GM12878 (cell line): ENCODE results near the gene OSM. TPM values are rescaled to one million over a fixed set of nuclear protein-coding genes. Genes with fewer than 3 reads are reported as not detected.
A peak's percentile ranks its signal among the peaks of the same experiment; 100 is the strongest.

Source experiments
- ASH2L ChIP-seq: fragments of 300-600, 200-600 bp; sonication (generic); IDR thresholded peaks from 2 replicates; pipeline ENCODE4 v1.6.1; 2017; ENCODE audit warnings: low read depth, mild to moderate bottlenecking, borderline replicate concordance
- BMI1 ChIP-seq: fragments of 450-650 bp; IDR thresholded peaks from 2 replicates; pipeline ENCODE4 v1.6.1; 2016; ENCODE audit warnings: mild to moderate bottlenecking, moderate library complexity, borderline replicate concordance
- CBX3 ChIP-seq: fragments of 200-600 bp; sonication (generic); IDR thresholded peaks from 2 replicates; pipeline ENCODE4 v1.6.1; 2016; ENCODE audit warnings: low read depth, borderline replicate concordance
- CBX5 ChIP-seq: sonication (generic); IDR thresholded peaks from 2 replicates; pipeline ENCODE4 v1.6.1; 2016; ENCODE audit warnings: low read depth, moderate library complexity, mild to moderate bottlenecking, inconsistent platforms
- CHD4 ChIP-seq: fragments of 200-600 bp; sonication (generic); IDR thresholded peaks from 2 replicates; pipeline ENCODE4 v1.6.1; 2016; ENCODE audit warnings: mild to moderate bottlenecking
- EGR1 ChIP-seq, 2 experiments: IDR thresholded peaks; 1 replicate in 1 of 2; 2 replicates in 1 of 2; pipeline ENCODE4 v1.6.1; 2011 to 2012; ENCODE audit warnings: low read depth in 2 of 2, low read length in 2 of 2, borderline replicate concordance in 1 of 2, mild to moderate bottlenecking in 1 of 2, moderate library complexity in 1 of 2
- ETV6 ChIP-seq, 2 experiments: fragments of 450-650 bp in 1 of 2; IDR thresholded peaks in 1 of 2; conservative IDR thresholded peaks in 1 of 2; 2 replicates each; pipeline ENCODE4 v1.6.1; 2014; ENCODE audit warnings: antibody characterized with exemption in 1 of 2, borderline replicate concordance in 1 of 2, low read depth in 1 of 2, mild to moderate bottlenecking in 1 of 2, moderate library complexity in 1 of 2
- EZH2 ChIP-seq: IDR thresholded peaks from 2 replicates; pipeline ENCODE4 v1.6.1; 2012; ENCODE audit warnings: low read depth, mild to moderate bottlenecking, control low read depth, inconsistent platforms, low read length, borderline replicate concordance; ENCODE audit not compliant: control insufficient read depth
- FOXK2 ChIP-seq: fragments of 450-650 bp; IDR thresholded peaks from 2 replicates; pipeline ENCODE4 v1.6.1; 2017; ENCODE audit warnings: mild to moderate bottlenecking, moderate library complexity
- GABPA ChIP-seq: IDR thresholded peaks from 2 replicates; pipeline ENCODE4 v1.6.1; 2014; ENCODE audit warnings: antibody characterized with exemption, low read depth, mild to moderate bottlenecking, inconsistent platforms
- HCFC1 ChIP-seq: fragments of 150-350 bp; IDR thresholded peaks from 2 replicates; pipeline ENCODE4 v1.6.1; 2014; ENCODE audit warnings: low read length
- IKZF2 ChIP-seq, 2 experiments: fragments of 450-650 bp; IDR thresholded peaks; 2 replicates each; pipeline ENCODE4 v1.6.1; 2017; ENCODE audit warnings: mild to moderate bottlenecking in 2 of 2, moderate library complexity in 2 of 2
- KAT2A ChIP-seq: conservative IDR thresholded peaks from 2 replicates; pipeline ENCODE4 v1.6.1; 2011; ENCODE audit warnings: low read depth, low read length; ENCODE audit not compliant: control insufficient read depth
- MYB ChIP-seq: fragments of 150-350 bp; IDR thresholded peaks from 2 replicates; pipeline ENCODE4 v1.6.1; 2014; ENCODE audit warnings: mild to moderate bottlenecking, low read depth, low read length, borderline replicate concordance
- MYC ChIP-seq: IDR thresholded peaks from 2 replicates; pipeline ENCODE4 v1.6.1; 2011; ENCODE audit warnings: mild to moderate bottlenecking, low read length, moderate library complexity, inconsistent platforms; ENCODE audit not compliant: insufficient read depth, insufficient replicate concordance, insufficient read length, severe bottlenecking
- RAD51 ChIP-seq: fragments of 450-650 bp; IDR thresholded peaks from 2 replicates; pipeline ENCODE4 v1.6.1; 2016; ENCODE audit warnings: moderate library complexity, mild to moderate bottlenecking, inconsistent platforms
- SIN3A ChIP-seq: IDR thresholded peaks from 2 replicates; pipeline ENCODE4 v1.6.1; 2012; ENCODE audit warnings: low read depth, low read length, improper control_type of control experiment
- SRF ChIP-seq, 2 experiments: IDR thresholded peaks; 2 replicates each; pipeline ENCODE4 v1.6.1; 2011; ENCODE audit warnings: low read depth in 2 of 2, low read length in 2 of 2, mild to moderate bottlenecking in 1 of 2, moderate library complexity in 1 of 2
- SUPT20H ChIP-seq: IDR thresholded peaks from 2 replicates; pipeline ENCODE4 v1.6.1; 2011; ENCODE audit warnings: low read depth, mild to moderate bottlenecking, low read length, moderate library complexity, borderline replicate concordance; ENCODE audit not compliant: control insufficient read depth
- TCF12 ChIP-seq: IDR thresholded peaks from 2 replicates; pipeline ENCODE4 v1.6.1; 2011; ENCODE audit warnings: low read depth, mild to moderate bottlenecking, low read length
- TCF3 ChIP-seq: IDR thresholded peaks from 2 replicates; pipeline ENCODE4 v1.6.1; 2012; ENCODE audit warnings: low read depth, mild to moderate bottlenecking, low read length, borderline replicate concordance; ENCODE audit not compliant: insufficient read depth
- WRNIP1 ChIP-seq: IDR thresholded peaks from 2 replicates; pipeline ENCODE4 v1.6.1; 2011; ENCODE audit warnings: low read depth, low read length, improper control_type of control experiment, borderline replicate concordance
- YBX1 ChIP-seq: fragments of 450-650 bp; IDR thresholded peaks from 2 replicates; pipeline ENCODE4 v1.6.1; 2016; ENCODE audit warnings: antibody characterized with exemption
- YY1 ChIP-seq: IDR thresholded peaks from 2 replicates; pipeline ENCODE4 v1.6.1; 2011; ENCODE audit warnings: low read depth, mild to moderate bottlenecking, low read length
- ZBED1 ChIP-seq: IDR thresholded peaks from 2 replicates; pipeline ENCODE4 v1.6.1; 2016; ENCODE audit warnings: borderline replicate concordance
- ZNF24 ChIP-seq: fragments of 450-650 bp; IDR thresholded peaks from 2 replicates; pipeline ENCODE4 v1.6.1; 2017; ENCODE audit warnings: antibody characterized with exemption, mild to moderate bottlenecking
- ZNF384 ChIP-seq: IDR thresholded peaks from 2 replicates; pipeline ENCODE4 v1.6.1; 2012; ENCODE audit warnings: low read depth, mild to moderate bottlenecking, low read length, improper control_type of control experiment, borderline replicate concordance
- ZZZ3 ChIP-seq: IDR thresholded peaks from 2 replicates; pipeline ENCODE4 v1.6.1; 2011; ENCODE audit warnings: low read depth; ENCODE audit not compliant: control insufficient read depth, insufficient read length
- polyA plus RNA-seq, 11 experiments: library from polyadenylated mRNA; depleted of rRNA in 4 of 11; unstranded in 6 of 11; stranded (reverse) in 5 of 11; fragments of >200 nt; fragmentation: Nextera tagmentation in 4 of 11; fragmentation: Illumina TruSeq in 1 of 11; extraction: Ambion mirVana in 4 of 11; extraction: Trizol in 1 of 11; gene quantifications; 1 replicate in 1 of 11; 2 replicates in 10 of 11; pipeline versions ENCODE4 v1.2.1 to v1.2.3, GENCODE V29; 2011 to 2016; ENCODE audit warnings: inconsistent platforms in 2 of 11, missing spikeins in 2 of 11, low read depth in 1 of 11
- total RNA-seq, 4 experiments: library from RNA; depleted of rRNA in 3 of 4; stranded (reverse); fragments of >200 nt in 3 of 4; fragmentation: Illumina TruSeq in 1 of 4; extraction: Trizol in 1 of 4; gene quantifications; 2 replicates each; pipeline versions ENCODE4 v1.2.1 to v1.2.3, GENCODE V29; 2013 to 2021
- TF ChIP-seq, protein P1 (sequence below): IDR thresholded peaks from 2 replicates; pipeline ENCODE4 v1.6.1; 2012; ENCODE audit warnings: low read depth, low read length, improper control_type of control experiment
- TF ChIP-seq, protein P2 (sequence below): IDR thresholded peaks from 2 replicates; pipeline ENCODE4 v1.6.1; 2011; ENCODE audit warnings: low read depth, mild to moderate bottlenecking, low read length, moderate library complexity, borderline replicate concordance; ENCODE audit errors: extremely low read depth

OSM gene
- total and polyA plus RNA-seq, 10 of the 15 experiments (the other 5 are each of a cell fraction or from before 2014, with no cell fraction given) = 0.06 to 1.4 (median 0.59) TPM

DNA sequence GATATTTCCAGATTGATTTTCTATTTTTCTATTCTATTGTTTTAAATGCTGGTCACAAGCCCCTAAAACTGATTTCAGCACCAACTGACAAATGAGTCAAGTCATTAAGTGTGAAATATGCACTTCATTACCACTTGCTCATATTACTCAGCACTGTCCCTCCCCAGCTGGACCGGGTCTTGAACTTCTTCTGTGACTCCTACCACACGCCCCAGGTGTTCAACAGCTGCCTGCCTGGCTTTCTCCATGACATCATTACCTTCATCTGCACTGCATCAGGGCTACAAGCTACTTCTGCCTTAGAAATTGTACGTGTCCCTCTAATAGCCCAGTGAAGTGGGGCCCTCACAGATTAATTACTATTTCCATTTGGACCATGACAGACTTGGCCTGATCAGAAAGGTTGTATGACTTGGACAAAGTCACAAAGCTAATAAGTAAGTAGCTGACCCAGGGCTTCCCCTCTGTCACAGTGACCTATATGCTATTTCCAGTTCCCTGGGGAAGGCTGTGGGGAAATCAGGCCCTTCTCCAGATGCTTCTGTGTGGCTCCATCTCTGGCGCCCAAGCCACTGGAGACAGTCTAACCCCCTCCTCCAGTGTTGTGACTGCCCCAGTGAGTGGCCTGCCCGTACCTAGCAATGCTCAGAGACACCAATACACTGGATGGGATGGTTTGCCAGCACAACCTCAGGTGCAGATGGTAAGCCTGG, 42.0 kb upstream of the OSM start (continued):
- TF ChIP-seq CBX5 (no peak), TCF3 (peak; percentile 99), RAD51 (no peak), SRF (IDR thresholded peaks at IDR 0.05; ENCODE audit: low read depth in 2 of 2, low read length in 2 of 2) (0 out of 4 replicates have a peak, but pooled peaks of 1 of the 2 experiments have one; percentile 5), WRNIP1 (no peak), KAT2A (no peak), ZNF384 (no peak), GABPA (no peak), IKZF2 (IDR thresholded peaks at IDR 0.05) (no peak; a peak in 2 of 4 replicates), BMI1 (no peak), SIN3A (no peak), SUPT20H (no peak), ZBED1 (peak; percentile 43; the same call in 1 of the 2 replicates), ASH2L (no peak), ETV6 (conservative IDR thresholded peaks at IDR 0.05 in 1 of 2, IDR thresholded peaks at IDR 0.05 in 1 of 2; ENCODE audit: borderline replicate concordance in 1 of 2, low read depth in 1 of 2) (peak in 1 of 2 experiments; percentile 47; a peak in 1 of 4 replicates), EZH2 (no peak), HCFC1 (no peak), TCF12 (peak; percentile 100), CBX3 (no peak), ZNF24 (no peak), YY1 (no peak), MYB (peak; percentile 18; the same call in 1 of the 2 replicates), EGR1 (IDR thresholded peaks at IDR 0.05; ENCODE audit: borderline replicate concordance in 1 of 2, low read depth in 2 of 2, low read length in 2 of 2) (no peak), MYC (no peak), ZZZ3 (no peak), FOXK2 (no peak), CHD4 (no peak), YBX1 (no peak)
- TF ChIP-seq, protein P1, sequence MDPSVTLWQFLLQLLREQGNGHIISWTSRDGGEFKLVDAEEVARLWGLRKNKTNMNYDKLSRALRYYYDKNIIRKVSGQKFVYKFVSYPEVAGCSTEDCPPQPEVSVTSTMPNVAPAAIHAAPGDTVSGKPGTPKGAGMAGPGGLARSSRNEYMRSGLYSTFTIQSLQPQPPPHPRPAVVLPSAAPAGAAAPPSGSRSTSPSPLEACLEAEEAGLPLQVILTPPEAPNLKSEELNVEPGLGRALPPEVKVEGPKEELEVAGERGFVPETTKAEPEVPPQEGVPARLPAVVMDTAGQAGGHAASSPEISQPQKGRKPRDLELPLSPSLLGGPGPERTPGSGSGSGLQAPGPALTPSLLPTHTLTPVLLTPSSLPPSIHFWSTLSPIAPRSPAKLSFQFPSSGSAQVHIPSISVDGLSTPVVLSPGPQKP = no peak
- TF ChIP-seq, protein P2, sequence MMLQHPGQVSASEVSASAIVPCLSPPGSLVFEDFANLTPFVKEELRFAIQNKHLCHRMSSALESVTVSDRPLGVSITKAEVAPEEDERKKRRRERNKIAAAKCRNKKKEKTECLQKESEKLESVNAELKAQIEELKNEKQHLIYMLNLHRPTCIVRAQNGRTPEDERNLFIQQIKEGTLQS = no peak
